GM19193 (cell line): Measurements from ENCODE around the gene NINL.

Experiments
- POLR2A ChIP-seq: IDR thresholded peaks from 4 replicates; pipeline ENCODE4 v1.6.1; 2011; ENCODE audit not compliant: insufficient read depth, insufficient read length; ENCODE audit errors: extremely low read depth

The NINL gene

DNA sequence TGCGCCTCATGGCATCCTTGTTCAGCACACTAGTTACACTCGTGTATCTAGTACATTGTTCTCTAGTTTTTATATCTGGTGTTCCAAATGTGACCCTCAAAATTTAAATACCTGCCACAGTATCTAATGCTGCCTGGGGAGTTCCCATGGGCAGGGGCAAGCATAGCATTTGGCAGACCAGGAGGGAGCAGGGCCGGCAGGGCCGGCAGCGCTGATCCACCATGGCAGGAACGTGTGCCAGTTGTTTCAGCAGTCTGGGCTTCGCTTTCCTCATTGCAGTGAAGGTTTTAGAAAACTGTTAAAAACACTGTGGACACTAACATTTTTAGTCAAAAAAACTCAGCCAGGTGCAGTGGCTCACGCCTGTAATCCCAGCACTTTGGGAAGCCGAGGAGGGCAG lies 19.3 kb upstream of the NINL start:
- TF ChIP-seq POLR2A: no peak

DNA sequence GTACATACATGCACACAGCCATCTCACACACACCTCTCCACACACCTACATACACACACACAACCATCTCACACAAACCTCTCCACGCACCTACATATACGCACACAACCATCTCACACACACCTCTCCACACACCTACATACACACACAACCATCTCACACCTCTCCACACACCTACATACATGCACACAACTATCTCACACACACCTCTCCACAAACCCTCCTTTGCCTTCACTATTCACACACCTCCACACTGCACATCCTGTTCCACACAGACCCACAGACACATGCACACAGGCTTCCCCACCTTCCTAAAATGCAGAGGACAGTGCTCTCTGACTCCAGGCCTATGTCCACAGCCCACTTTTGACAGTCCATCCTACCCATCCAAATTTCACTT lies 16.3 kb upstream of the NINL start:
- no peak for TF ChIP-seq POLR2A

DNA sequence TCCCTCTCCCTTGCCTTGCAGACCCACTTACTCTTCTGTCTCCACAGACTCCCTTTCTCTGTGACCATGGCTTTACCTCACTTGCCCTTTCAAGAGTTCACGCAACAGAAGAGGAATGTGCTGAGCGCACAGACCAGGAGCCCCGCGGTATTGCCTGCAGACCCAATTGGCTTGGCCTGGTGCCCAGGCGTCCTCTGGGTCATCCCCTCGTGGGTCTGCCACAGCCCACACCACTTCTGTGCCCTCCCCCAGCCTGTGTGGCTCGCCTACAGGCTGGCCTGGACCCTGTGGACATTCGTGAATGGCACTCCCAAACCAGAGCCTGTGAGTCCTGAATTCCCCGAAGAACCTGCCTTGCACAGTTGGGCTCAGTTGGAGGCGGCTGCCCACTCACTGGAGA lies 15.3 kb upstream of the NINL start:
- no peak for TF ChIP-seq POLR2A

DNA sequence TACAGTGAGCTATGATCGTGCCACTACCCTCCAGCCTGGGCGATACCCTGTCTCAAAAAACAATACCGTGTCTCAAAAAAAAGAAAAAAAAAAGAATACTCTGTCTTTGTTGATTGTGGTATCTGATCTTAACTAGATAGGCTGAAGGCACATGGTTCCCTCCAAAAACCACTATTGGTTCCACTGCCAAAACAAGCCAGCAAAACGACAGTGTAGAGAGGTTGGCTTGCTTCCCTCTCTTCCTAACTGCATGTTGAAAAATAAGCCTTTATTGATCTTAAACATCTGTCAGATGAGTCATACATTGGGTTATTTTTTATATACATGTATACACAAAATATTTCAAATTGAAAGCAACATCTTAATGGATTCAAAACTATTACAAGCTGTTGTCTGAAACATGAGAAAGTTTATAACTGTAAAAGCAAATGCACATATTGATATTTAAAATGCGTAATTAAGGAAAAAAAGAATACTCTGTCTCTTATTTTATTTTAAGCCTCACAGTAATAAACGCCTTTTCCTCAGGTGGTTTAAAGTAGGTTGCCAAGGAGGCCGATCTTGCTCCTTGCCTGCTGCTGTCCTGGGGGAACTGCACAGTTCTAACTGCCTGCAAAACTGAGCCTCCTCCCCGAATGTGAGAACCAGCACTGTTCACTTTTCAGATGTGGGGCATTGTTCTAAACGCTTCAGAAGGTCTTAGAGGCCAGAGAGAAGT lies 7.0 kb upstream of the NINL start:
- no peak for TF ChIP-seq POLR2A

DNA sequence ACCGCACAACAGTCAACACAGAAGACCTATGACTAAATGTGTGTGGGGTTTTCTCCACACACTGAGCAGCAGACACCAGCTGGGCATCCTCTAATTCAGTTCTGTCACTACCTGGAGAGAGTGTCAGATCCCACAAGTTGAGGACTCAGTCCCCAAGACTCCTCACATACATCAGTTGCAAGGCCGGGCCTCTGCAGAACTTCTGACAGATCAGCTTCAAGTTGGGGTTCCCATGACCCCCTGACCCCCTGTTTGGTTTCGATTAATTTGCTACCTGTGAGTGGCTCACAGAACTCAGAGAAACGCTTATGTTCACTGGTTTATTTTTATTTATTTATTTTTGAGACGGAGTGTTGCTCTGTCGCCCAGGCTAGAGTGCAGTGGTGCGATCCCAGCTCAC lies 3.2 kb upstream of the NINL start:
- TF ChIP-seq POLR2A: no peak

GRCh38 chr20:25587536-25587935 lies 2.2 kb upstream of the NINL start:
- no peak for TF ChIP-seq POLR2A

GRCh38 chr20:25586877-25587276 lies 1.5 kb upstream of the NINL start:
- TF ChIP-seq POLR2A: no peak

- TF ChIP-seq POLR2A: no peak
Measured at GRCh38 chr20:25580711-25581110, 4.6 kb downstream of the NINL start.

GRCh38 chr20:25579081-25579770 lies 6.1 kb downstream of the NINL start:
- TF ChIP-seq POLR2A: no peak

DNA sequence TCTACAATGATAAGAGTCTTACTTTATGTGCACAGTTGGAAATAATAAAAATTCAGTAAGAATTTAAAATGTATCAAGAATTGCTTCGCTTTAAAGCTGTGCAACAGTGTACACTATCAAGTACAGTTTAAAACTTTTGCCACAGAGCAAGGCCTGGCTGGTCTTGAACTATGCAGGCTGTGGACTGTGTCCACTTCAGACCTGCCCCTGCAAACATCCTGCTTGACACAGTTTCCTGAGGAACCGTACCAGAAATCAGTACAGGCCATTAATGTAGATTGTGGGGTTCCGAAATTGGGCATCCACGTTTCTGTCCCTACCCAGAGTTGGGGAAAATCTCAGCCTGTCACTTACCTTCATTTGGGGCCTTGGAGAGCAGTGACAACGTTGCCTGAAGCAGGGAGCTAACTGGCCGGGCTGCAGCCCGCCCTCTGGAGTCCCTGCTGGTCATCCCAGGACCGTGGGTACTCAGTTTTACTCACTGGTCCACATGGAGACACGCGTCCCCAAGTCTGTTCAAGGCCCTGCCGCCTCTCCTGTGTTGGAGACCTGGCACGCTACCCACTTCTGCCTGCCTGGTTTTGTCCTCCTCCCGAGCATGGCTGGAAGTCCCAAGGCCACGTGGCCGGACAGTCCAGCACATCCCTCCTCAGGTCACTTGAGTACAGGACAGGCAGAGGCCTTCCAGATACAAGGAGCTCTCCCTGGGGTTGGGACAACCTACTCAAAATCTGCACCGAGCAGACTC lies 8.4 kb downstream of the NINL start:
- TF ChIP-seq POLR2A: no peak

GRCh38 chr20:25574411-25574810 lies 10.9 kb downstream of the NINL start:
- TF ChIP-seq POLR2A: no peak

- no peak for TF ChIP-seq POLR2A
Measured at GRCh38 chr20:25573288-25574251, 11.8 kb downstream of the NINL start.

GRCh38 chr20:25571817-25572216 lies 13.5 kb downstream of the NINL start:
- TF ChIP-seq POLR2A: no peak

DNA sequence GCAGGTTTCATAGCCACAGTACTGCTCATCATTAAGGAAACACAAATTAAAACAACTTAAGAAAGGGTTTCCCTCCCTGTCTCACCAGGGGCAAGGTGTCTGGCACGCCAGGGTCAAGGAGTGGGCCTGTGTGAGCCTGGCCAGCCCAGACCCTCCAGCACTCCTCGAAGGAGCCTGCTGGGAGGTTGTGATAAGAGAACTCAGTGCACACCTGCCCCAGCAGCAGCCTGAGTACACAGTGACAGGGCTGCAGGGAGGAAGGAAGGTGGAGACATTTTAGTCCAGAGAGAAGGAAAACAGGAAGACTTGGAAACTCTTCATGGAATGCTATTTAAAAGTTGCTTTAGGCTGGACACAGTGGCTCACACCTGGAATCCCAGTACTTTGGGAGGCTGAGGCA lies 14.1 kb downstream of the NINL start:
- TF ChIP-seq POLR2A: no peak

DNA sequence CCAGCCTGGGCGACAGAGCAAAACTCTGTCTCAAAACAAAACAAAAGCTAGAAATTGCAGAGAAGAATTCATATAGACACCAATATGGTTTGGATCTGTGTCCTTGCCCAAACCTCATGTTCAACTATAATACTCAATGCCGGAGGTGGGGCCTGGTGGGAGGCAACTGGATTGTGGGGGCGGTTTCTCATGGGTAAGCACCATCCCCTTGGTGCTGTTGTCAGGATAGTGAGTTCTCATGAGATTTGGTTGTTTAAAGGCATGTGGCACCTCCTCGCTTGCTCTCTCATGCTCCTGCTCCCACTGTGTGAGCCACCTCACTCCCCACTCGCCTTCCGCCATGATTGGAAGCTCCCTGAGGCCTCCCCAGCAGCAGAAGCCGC lies 15.2 kb downstream of the NINL start:
- no peak for TF ChIP-seq POLR2A
